K562 (cell line): ENCODE measurements around the gene TMTC3. TPM values are rescaled to one million over a fixed set of nuclear protein-coding genes. Genes with fewer than 3 reads are reported as not detected.

Experiments used
- ATAC-seq: fragments of 200-7000 bp; cut with Tn5 transposase; 3 replicates; pipeline ENCODE4 v1.9.1; 2020; ENCODE audit warnings: moderate library complexity
- BruUV-seq: library from RNA; stranded (reverse); fragments of 400-500 nt; replicated peaks from 2 replicates; lab custom pipeline; 2021; lab: Mats Ljungman, UMichigan
- CTCF ChIA-PET: fragments of 300-600 bp; formaldehyde crosslinking; extraction: SDS; loops from one replicate; lab custom pipeline; 2021; ENCODE audit warnings: low intra/inter-chr PET ratio; lab: Yijun Ruan, JAX
- POLR2A ChIA-PET: fragments of 300-600, 350-650 bp; sonication (Branson Sonifier 250); formaldehyde crosslinking; extraction: SDS; loops from one replicate; lab custom pipeline; 2021; ENCODE audit warnings: antibody characterized with exemption, inconsistent platforms; lab: Yijun Ruan, JAX
- DNase-seq, 4 experiments: peaks; one replicate each; pipeline versions ENCODE4 v3.0.0 to v3.0.0-alpha.2; 2011 to 2018; ENCODE audit warnings: low spot score in 3 of 4, mixed read lengths in 3 of 4; ENCODE audit errors: extremely low read depth in 1 of 4
- FAIRE-seq: peaks from 2 replicates; lab custom pipeline; 2011; peaks lifted over from hg19 to GRCh38; lab: Jason Lieb, UNC
- H2AFZ ChIP-seq: 2 replicates; pipeline ENCODE4 v1.6.0; 2011; ENCODE audit warnings: low read depth, low read length, control low read depth, inconsistent platforms
- H3K27ac ChIP-seq: fragments of 200-600 bp; 3 replicates; pipeline ENCODE4 v1.8.0; 2011; ENCODE audit warnings: low read depth, mild to moderate bottlenecking, control low read depth, inconsistent platforms, low read length, moderate library complexity, mixed read lengths; ENCODE audit errors: extremely low read depth
- H3K27me3 ChIP-seq, 2 experiments: fragments of 300-600 bp in 1 of 2; 2 replicates in 1 of 2; 3 replicates in 1 of 2; pipeline versions ENCODE4 v1.6.0 to v1.8.0; 2011; ENCODE audit warnings: inconsistent platforms in 2 of 2, low read length in 2 of 2, mild to moderate bottlenecking in 1 of 2, mixed read lengths in 1 of 2, moderate library complexity in 1 of 2; ENCODE audit not compliant: control insufficient read depth in 2 of 2, insufficient read depth in 2 of 2
- H3K36me3 ChIP-seq: fragments of 300-600 bp; 3 replicates; pipeline ENCODE4 v1.8.0; 2011; ENCODE audit warnings: mild to moderate bottlenecking, low read length, inconsistent platforms; ENCODE audit not compliant: control insufficient read depth, insufficient read depth
- H3K4me1 ChIP-seq, 2 experiments: fragments of 200-600 bp in 1 of 2; replicated peaks in 1 of 2; 2 replicates in 1 of 2; 3 replicates in 1 of 2; pipeline versions ENCODE4 v1.5.1 to v1.8.0; 2011; ENCODE audit warnings: inconsistent platforms in 2 of 2, low read length in 2 of 2, mild to moderate bottlenecking in 1 of 2, mixed read lengths in 1 of 2, moderate library complexity in 1 of 2; ENCODE audit not compliant: control insufficient read depth in 2 of 2, insufficient read depth in 2 of 2
- H3K4me2 ChIP-seq: 2 replicates; pipeline ENCODE4 v1.6.1; 2011; ENCODE audit warnings: low read length, control low read depth, inconsistent platforms, mixed read lengths; ENCODE audit not compliant: insufficient read depth
- H3K4me3 ChIP-seq: fragments of 200-600 bp; sonication (generic), shearing (Covaris generic); 2 replicates; pipeline ENCODE4 v1.5.1; 2016; ENCODE audit warnings: control low read depth, inconsistent platforms
- H3K79me2 ChIP-seq: fragments of 200-600 bp; 3 replicates; pipeline ENCODE4 v1.8.0; 2011; ENCODE audit warnings: low read length, inconsistent platforms; ENCODE audit not compliant: control insufficient read depth, insufficient read depth
- H3K9ac ChIP-seq, 2 experiments: 2 replicates each; pipeline versions ENCODE4 v1.6.0 to v1.6.1; 2011; ENCODE audit warnings: low read depth in 2 of 2, low read length in 2 of 2, control low read depth in 1 of 2, inconsistent platforms in 1 of 2, mild to moderate bottlenecking in 1 of 2, mixed read lengths in 1 of 2; ENCODE audit not compliant: insufficient read depth in 1 of 2
- H3K9me1 ChIP-seq: one replicate; pipeline ENCODE4 v1.6.0; 2011; ENCODE audit warnings: inconsistent platforms, mild to moderate bottlenecking, low read length, moderate library complexity; ENCODE audit not compliant: control insufficient read depth, insufficient read depth
- H3K9me3 ChIP-seq: replicated peaks from 2 replicates; pipeline ENCODE4 v1.5.1; 2011; ENCODE audit warnings: low read depth, low read length, inconsistent platforms; ENCODE audit not compliant: control insufficient read depth, insufficient read depth
- H4K20me1 ChIP-seq: replicated peaks from 2 replicates; pipeline ENCODE4 v1.6.1; 2011; ENCODE audit warnings: low read length, inconsistent platforms, mixed read lengths; ENCODE audit not compliant: control insufficient read depth, insufficient read depth
- CHD4 ChIP-seq: fragments of 200-600 bp; sonication (generic); IDR thresholded peaks from 3 replicates; pipeline ENCODE4 v1.6.1; 2012; ENCODE audit warnings: low read depth, mild to moderate bottlenecking, mixed read lengths, low read length, inconsistent platforms; ENCODE audit not compliant: insufficient read depth, insufficient replicate concordance, poor library complexity, severe bottlenecking
- ELF2 ChIP-seq: fragments of 250-450 bp; sonication (Bioruptor Pico); IDR thresholded peaks from 2 replicates; pipeline ENCODE4 v1.5.0; 2021; ENCODE audit warnings: mild to moderate bottlenecking
- KDM2B ChIP-seq: fragments of 250-450 bp; sonication (Bioruptor Pico); IDR thresholded peaks from 2 replicates; pipeline ENCODE4 v1.8.0; 2021; ENCODE audit warnings: mild to moderate bottlenecking, moderate library complexity
- KLF13 ChIP-seq: fragments of 450-650 bp; IDR thresholded peaks from 2 replicates; pipeline ENCODE4 v1.6.1; 2016; ENCODE audit warnings: missing genetic modification characterization, low read depth, mild to moderate bottlenecking, missing compliant biosample characterization, moderate library complexity, borderline replicate concordance
- NFATC3 ChIP-seq: fragments of 450-650 bp; IDR thresholded peaks from 2 replicates; pipeline ENCODE4 v1.6.1; 2017; ENCODE audit warnings: mild to moderate bottlenecking
- NR4A1 ChIP-seq, 2 experiments: fragments of 250-450 bp in 1 of 2; fragments of 450-650 bp in 1 of 2; sonication (Bioruptor Pico) in 1 of 2; IDR thresholded peaks; 2 replicates each; pipeline versions ENCODE4 v1.4.0 to v1.6.1; 2016 to 2020; ENCODE audit warnings: mild to moderate bottlenecking in 2 of 2, missing compliant biosample characterization in 1 of 2, missing genetic modification characterization in 1 of 2, moderate library complexity in 1 of 2
- TAF1 ChIP-seq: IDR thresholded peaks from 2 replicates; pipeline ENCODE4 v1.6.1; 2011; ENCODE audit warnings: mild to moderate bottlenecking, low read length, moderate library complexity; ENCODE audit not compliant: insufficient read depth, control insufficient read depth, severe bottlenecking; ENCODE audit errors: extremely low read depth
- TRIM24 ChIP-seq, 2 experiments: fragments of 450-650 bp; IDR thresholded peaks; 2 replicates each; pipeline ENCODE4 v1.6.1; 2016
- ZKSCAN3 ChIP-seq: fragments of 250-450 bp; sonication (Bioruptor Pico); IDR thresholded peaks from 2 replicates; pipeline ENCODE4 v1.4.0; 2020
- WGBS: fragments of 100-300 bp; shearing (Covaris generic); methylation state at CpG from one replicate; pipeline ENCODE4 v1.1.6; 2016; ENCODE audit warnings: low coverage, mixed read lengths; ENCODE audit not compliant: insufficient coverage; ENCODE audit errors: missing lambda C conversion rate; 5-methylcytosine and 5-hydroxymethylcytosine counted together
- in situ Hi-C: fragments of 300-500 bp; cut with MboI; formaldehyde crosslinking; loops from 4 replicates; pipeline ENCODE4 v1.15.0; 2018; ENCODE audit warnings: inconsistent platforms, mixed read lengths
- intact Hi-C: fragments of 100-400 bp; cut with micrococcal nuclease; formaldehyde crosslinking; loops from 2 replicates; pipeline ENCODE4 v1.14.2; 2022
- polyA plus RNA-seq, 8 experiments: library from polyadenylated mRNA; depleted of rRNA in 4 of 8; stranded (reverse) in 5 of 8; unstranded in 3 of 8; fragments of >200 nt; fragmentation: Nextera tagmentation in 2 of 8; fragmentation: Illumina TruSeq in 1 of 8; extraction: Ambion mirVana in 2 of 8; extraction: Trizol in 1 of 8; gene quantifications; 2 replicates each; pipeline versions ENCODE4 v1.2.1 to v1.2.3, GENCODE V29; 2011 to 2014; ENCODE audit warnings: inconsistent platforms in 1 of 8, missing spikeins in 1 of 8
- total RNA-seq, 7 experiments: library from RNA; depleted of rRNA in 6 of 7; stranded (reverse); fragments of >200 nt in 6 of 7; fragmentation: Illumina TruSeq in 2 of 7; extraction: Trizol in 2 of 7; gene quantifications; 2 replicates each; pipeline versions ENCODE4 v1.2.1 to v1.2.3, GENCODE V29; 2011 to 2021; ENCODE audit warnings: low replicate concordance in 1 of 7
- TF ChIP-seq, protein P1 (sequence below): fragments of 250-450 bp; sonication (Bioruptor Pico); IDR thresholded peaks from 2 replicates; pipeline ENCODE4 v1.5.0; 2022; ENCODE audit warnings: mild to moderate bottlenecking
- TF ChIP-seq, protein P2 (sequence below): fragments of 250-450 bp; sonication (Bioruptor Pico); IDR thresholded peaks from 2 replicates; pipeline ENCODE4 v1.4.0; 2020

TMTC3 gene
- total and polyA plus RNA-seq, 9 of the 15 experiments (the other 6 are each of a cell fraction or from before 2014, with no cell fraction given): 1.9 to 9.8 (median 4.7) TPM

GRCh38 chr12:88141425-88141773, 708 bp upstream of the TMTC3 start:
- Histone ChIP-seq H3K9me3 (no peaks in the 10 kb centered on the region), H3K36me3 (peaks cover 29% of the 10 kb centered on the region; the same call in 2 of the 3 replicates), H3K79me2 (peaks cover 45% of the 10 kb centered on the region), H3K9ac (peak overlapping the region; percentile 68 to 90), H3K27ac (peak overlapping the region; percentile 66), H3K4me3 (peak overlapping the region; percentile 68), H3K9me1 (no peaks in the 10 kb centered on the region), H2AFZ (peak overlapping the region; percentile 94), H3K27me3 (no peaks in the 10 kb centered on the region), H3K4me2 (peak overlapping the region; percentile 75), H4K20me1 (no peaks in the 10 kb centered on the region), H3K4me1 (peaks cover 0 to 7% of the 10 kb centered on the region in 2 experiments; a peak in 2 of 5 replicates)
- in situ Hi-C loops: no loop called here
- CTCF ChIA-PET: no interaction called here
- ATAC-seq (peak; percentile 1; the same call in 1 of the 3 replicates), DNase-seq (no peak), FAIRE-seq (no peak)
- WGBS: under 1% methylated on average over 13 of the region's 13 CpGs
- TSS peak; percentile 81 for BruUV-seq
- intact Hi-C loops: loop anchor here (10.0 kb wide), 1 partner anchor 1383 kb away; the partner anchor contains the start of genes GALNT4 and POC1B
- POLR2A ChIA-PET: interaction anchor here (1.1 to 1.4 kb wide), 3 partner anchors 9 to 27 kb away, joined by 3 to 6 read pairs (median 5); no protein-coding TSS in a partner anchor
- TF ChIP-seq ZKSCAN3 (CRISPR knock-in tag) (no peak), TRIM24 (IDR thresholded peaks at IDR 0.05) (0 out of 4 replicates have a peak, but pooled peaks of 1 of the 2 experiments have one; percentile 26), TAF1 (peak; percentile 19), ELF2 (0 out of 2 replicates have a peak, but pooled peaks have one; percentile 32)

- POLR2A ChIA-PET: interaction anchor here (0.8 to 1.4 kb wide), 3 partner anchors 10 to 31 kb away, joined by 4 to 6 read pairs (median 5); no protein-coding TSS in a partner anchor
- peak overlapping the region; percentile 95 for H2AFZ ChIP-seq
- peak overlapping the region; percentile 68 for H3K4me3 ChIP-seq
- H3K27me3 ChIP-seq: no peaks in the 10 kb centered on the region
- under 1% methylated on average over 18 of the region's 18 CpGs for WGBS
- H3K79me2 ChIP-seq: peaks cover 48% of the 10 kb centered on the region
- TSS peak; percentile 70 for BruUV-seq
- FAIRE-seq (no peak), DNase-seq (peak in 2 of 4 experiments; percentile 16 to 17), ATAC-seq (peak; percentile 11)
- in situ Hi-C loops: no loop called here
- peaks cover 19% of the 10 kb centered on the region; the same call in 2 of the 3 replicates for H3K36me3 ChIP-seq
- CTCF ChIA-PET: no interaction called here
- peak overlapping the region; percentile 76 to 93 for H3K9ac ChIP-seq
- H3K27ac ChIP-seq: peak overlapping the region; percentile 68
- H3K9me1 ChIP-seq: no peaks in the 10 kb centered on the region
- intact Hi-C loops: loop anchor here (10.0 kb wide), 1 partner anchor 1382 kb away; the partner anchor contains the start of genes GALNT4 and POC1B
- no peaks in the 10 kb centered on the region for H4K20me1 ChIP-seq
- no peaks in the 10 kb centered on the region for H3K9me3 ChIP-seq
- H3K4me1 ChIP-seq: peaks cover 0 to 7% of the 10 kb centered on the region in 2 experiments; a peak in 2 of 5 replicates
- H3K4me2 ChIP-seq: peak overlapping the region; percentile 82
- TF ChIP-seq NR4A1 (CRISPR knock-in tag; IDR thresholded peaks at IDR 0.05) (no peak), NR4A1 (tag; IDR thresholded peaks at IDR 0.05) (no peak), NFATC3 (no peak), KDM2B (CRISPR knock-in tag) (no peak), KLF13 (no peak), CHD4 (no peak)
- TF ChIP-seq, protein P1, sequence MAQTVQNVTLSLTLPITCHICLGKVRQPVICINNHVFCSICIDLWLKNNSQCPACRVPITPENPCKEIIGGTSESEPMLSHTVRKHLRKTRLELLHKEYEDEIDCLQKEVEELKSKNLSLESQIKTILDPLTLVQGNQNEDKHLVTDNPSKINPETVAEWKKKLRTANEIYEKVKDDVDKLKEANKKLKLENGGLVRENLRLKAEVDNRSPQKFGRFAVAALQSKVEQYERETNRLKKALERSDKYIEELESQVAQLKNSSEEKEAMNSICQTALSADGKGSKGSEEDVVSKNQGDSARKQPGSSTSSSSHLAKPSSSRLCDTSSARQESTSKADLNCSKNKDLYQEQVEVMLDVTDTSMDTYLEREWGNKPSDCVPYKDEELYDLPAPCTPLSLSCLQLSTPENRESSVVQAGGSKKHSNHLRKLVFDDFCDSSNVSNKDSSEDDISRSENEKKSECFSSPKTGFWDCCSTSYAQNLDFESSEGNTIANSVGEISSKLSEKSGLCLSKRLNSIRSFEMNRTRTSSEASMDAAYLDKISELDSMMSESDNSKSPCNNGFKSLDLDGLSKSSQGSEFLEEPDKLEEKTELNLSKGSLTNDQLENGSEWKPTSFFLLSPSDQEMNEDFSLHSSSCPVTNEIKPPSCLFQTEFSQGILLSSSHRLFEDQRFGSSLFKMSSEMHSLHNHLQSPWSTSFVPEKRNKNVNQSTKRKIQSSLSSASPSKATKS: no peak
- TF ChIP-seq, protein P2, sequence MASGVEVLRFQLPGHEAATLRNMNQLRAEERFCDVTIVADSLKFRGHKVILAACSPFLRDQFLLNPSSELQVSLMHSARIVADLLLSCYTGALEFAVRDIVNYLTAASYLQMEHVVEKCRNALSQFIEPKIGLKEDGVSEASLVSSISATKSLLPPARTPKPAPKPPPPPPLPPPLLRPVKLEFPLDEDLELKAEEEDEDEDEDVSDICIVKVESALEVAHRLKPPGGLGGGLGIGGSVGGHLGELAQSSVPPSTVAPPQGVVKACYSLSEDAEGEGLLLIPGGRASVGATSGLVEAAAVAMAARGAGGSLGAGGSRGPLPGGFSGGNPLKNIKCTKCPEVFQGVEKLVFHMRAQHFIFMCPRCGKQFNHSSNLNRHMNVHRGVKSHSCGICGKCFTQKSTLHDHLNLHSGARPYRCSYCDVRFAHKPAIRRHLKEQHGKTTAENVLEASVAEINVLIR (CRISPR knock-in tag): no peak
These were observed 494 bp downstream of the TMTC3 start for GRCh38 chr12:88142610-88142991.
